ENCODE measurements around the gene TSPAN14. TPM values are rescaled to one million over a fixed set of nuclear protein-coding genes. Genes with fewer than 3 reads are reported as not detected.

Gene TSPAN14
- polyA plus RNA-seq, 1 donor (not counting 4 experiments of a cell fraction or from before 2014, with no cell fraction given) = 71.1 TPM

DNA sequence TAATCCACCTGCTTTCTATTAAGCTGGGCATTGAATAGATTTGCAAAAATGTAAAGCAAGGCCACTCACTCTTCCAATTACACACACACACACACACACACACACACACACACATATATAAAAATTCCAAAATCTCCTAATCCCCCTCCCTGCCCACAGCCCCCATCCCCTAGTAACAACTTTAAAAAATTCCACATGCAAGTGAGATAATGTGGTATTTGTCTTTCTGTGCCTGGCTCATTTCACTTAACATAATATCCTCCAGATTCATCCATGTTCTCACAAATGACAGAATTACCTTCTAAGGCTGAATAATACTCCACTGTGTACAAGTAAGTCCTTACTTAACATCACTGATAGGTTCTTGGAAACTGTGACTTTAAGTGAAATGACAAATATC lies 107.8 kb downstream of the TSPAN14 start:
- Histone ChIP-seq H2AFZ (ENCODE audit: control insufficient read depth, low read length) (no peak overlapping the region), H3K79me2 (ENCODE audit: control insufficient read depth, insufficient read depth, low read length) (no peaks in the 10 kb centered on the region), H3K9me3 (ENCODE audit: control insufficient read depth, low read depth, low read length) (no peaks in the 10 kb centered on the region), H4K20me1 (ENCODE audit: control insufficient read depth, extremely low read depth, insufficient read depth, low read length) (no peaks in the 10 kb centered on the region), H3K4me2 (ENCODE audit: control insufficient read depth, extremely low read depth, insufficient read depth, low read depth, low read length) (no peak overlapping the region), H3K9me1 (ENCODE audit: control insufficient read depth, extremely low read depth, insufficient read depth, low read length) (no peaks in the 10 kb centered on the region), H3K27me3 (ENCODE audit: control insufficient read depth, extremely low read depth, insufficient read depth, low read length) (no peaks in the 10 kb centered on the region), H3K4me1 (ENCODE audit: control insufficient read depth, extremely low read depth, insufficient read depth, low read length) (no peaks in the 10 kb centered on the region), H3K4me3 (ENCODE audit: control insufficient read depth in 2 of 3, extremely low read depth in 1 of 3, insufficient read depth in 2 of 3, low read depth in 1 of 3, low read length in 3 of 3) (no peak overlapping the region), H3K36me3 (ENCODE audit: control insufficient read depth in 2 of 2, extremely low read depth in 1 of 2, insufficient read depth in 2 of 2, low read length in 2 of 2) (no peaks in the 10 kb centered on the region), H3K27ac (ENCODE audit: control insufficient read depth, insufficient read depth, low read length) (no peak overlapping the region), H3K9ac (ENCODE audit: control insufficient read depth, extremely low read depth, insufficient read depth, low read length) (no peak overlapping the region)
- no peak for FAIRE-seq
- TF ChIP-seq EZH2 (IDR thresholded peaks at IDR 0.05; ENCODE audit: low read length) = no peak
- TF ChIP-seq, protein P1, sequence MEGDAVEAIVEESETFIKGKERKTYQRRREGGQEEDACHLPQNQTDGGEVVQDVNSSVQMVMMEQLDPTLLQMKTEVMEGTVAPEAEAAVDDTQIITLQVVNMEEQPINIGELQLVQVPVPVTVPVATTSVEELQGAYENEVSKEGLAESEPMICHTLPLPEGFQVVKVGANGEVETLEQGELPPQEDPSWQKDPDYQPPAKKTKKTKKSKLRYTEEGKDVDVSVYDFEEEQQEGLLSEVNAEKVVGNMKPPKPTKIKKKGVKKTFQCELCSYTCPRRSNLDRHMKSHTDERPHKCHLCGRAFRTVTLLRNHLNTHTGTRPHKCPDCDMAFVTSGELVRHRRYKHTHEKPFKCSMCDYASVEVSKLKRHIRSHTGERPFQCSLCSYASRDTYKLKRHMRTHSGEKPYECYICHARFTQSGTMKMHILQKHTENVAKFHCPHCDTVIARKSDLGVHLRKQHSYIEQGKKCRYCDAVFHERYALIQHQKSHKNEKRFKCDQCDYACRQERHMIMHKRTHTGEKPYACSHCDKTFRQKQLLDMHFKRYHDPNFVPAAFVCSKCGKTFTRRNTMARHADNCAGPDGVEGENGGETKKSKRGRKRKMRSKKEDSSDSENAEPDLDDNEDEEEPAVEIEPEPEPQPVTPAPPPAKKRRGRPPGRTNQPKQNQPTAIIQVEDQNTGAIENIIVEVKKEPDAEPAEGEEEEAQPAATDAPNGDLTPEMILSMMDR (optimal IDR thresholded peaks at IDR 0.05 in 1 of 3, IDR thresholded peaks at IDR 0.05 in 1 of 3, conservative IDR thresholded peaks at IDR 0.05 in 1 of 3; ENCODE audit: extremely low read depth in 1 of 3, insufficient read depth in 2 of 3, low read length in 3 of 3) = no peak
- dilution Hi-C loops (cut with MboI; ENCODE audit: extremely low pct_ligation_motif_present, low sequenced_read_pairs) = no loop called here
- no peak for DNase-seq (ENCODE audit: low read depth, low spot score)

DNA sequence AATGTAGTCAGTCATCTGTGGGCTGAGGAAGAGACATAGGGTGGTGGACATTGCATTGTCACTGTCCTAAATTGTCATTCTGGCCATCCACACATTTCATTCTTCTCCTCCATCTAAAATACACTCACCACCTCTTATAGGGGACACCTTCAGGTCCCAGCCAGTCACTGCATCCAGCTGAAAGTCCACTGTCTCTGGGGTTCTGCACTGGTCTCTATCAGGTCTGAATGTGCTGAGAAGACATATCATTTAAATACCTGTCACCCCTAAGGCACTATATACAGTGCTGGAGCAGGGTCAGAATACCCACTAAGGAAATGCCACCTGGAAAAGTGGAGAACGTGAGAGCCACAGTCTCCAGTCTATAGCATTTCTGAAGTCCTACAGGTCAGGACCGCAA lies 113.2 kb downstream of the TSPAN14 start:
- H3K9ac ChIP-seq (ENCODE audit: control insufficient read depth, extremely low read depth, insufficient read depth, low read length) = no peak overlapping the region
- no peak overlapping the region for H2AFZ ChIP-seq (ENCODE audit: control insufficient read depth, low read length)
- H3K9me3 ChIP-seq (ENCODE audit: control insufficient read depth, low read depth, low read length) = no peaks in the 10 kb centered on the region
- FAIRE-seq (no peak), DNase-seq (ENCODE audit: low read depth, low spot score) (no peak)
- H3K4me1 ChIP-seq (ENCODE audit: control insufficient read depth, extremely low read depth, insufficient read depth, low read length) = no peaks in the 10 kb centered on the region
- no peak for TF ChIP-seq EZH2 (IDR thresholded peaks at IDR 0.05; ENCODE audit: low read length)
- TF ChIP-seq, protein P1 (optimal IDR thresholded peaks at IDR 0.05 in 1 of 3, IDR thresholded peaks at IDR 0.05 in 1 of 3, conservative IDR thresholded peaks at IDR 0.05 in 1 of 3; ENCODE audit: extremely low read depth in 1 of 3, insufficient read depth in 2 of 3, low read length in 3 of 3) = no peak
- no peak overlapping the region for H3K4me2 ChIP-seq (ENCODE audit: control insufficient read depth, extremely low read depth, insufficient read depth, low read depth, low read length)
- dilution Hi-C loops (cut with MboI; ENCODE audit: extremely low pct_ligation_motif_present, low sequenced_read_pairs) = no loop called here
- no peaks in the 10 kb centered on the region for H3K9me1 ChIP-seq (ENCODE audit: control insufficient read depth, extremely low read depth, insufficient read depth, low read length)
- H4K20me1 ChIP-seq (ENCODE audit: control insufficient read depth, extremely low read depth, insufficient read depth, low read length) = no peaks in the 10 kb centered on the region
- no peaks in the 10 kb centered on the region for H3K36me3 ChIP-seq (ENCODE audit: control insufficient read depth in 2 of 2, extremely low read depth in 1 of 2, insufficient read depth in 2 of 2, low read length in 2 of 2)
- H3K4me3 ChIP-seq (ENCODE audit: control insufficient read depth in 2 of 3, extremely low read depth in 1 of 3, insufficient read depth in 2 of 3, low read depth in 1 of 3, low read length in 3 of 3) = no peak overlapping the region
- H3K79me2 ChIP-seq (ENCODE audit: control insufficient read depth, insufficient read depth, low read length) = no peaks in the 10 kb centered on the region
- H3K27me3 ChIP-seq (ENCODE audit: control insufficient read depth, extremely low read depth, insufficient read depth, low read length) = no peaks in the 10 kb centered on the region
- H3K27ac ChIP-seq (ENCODE audit: control insufficient read depth, insufficient read depth, low read length) = no peak overlapping the region
